Measurements from ENCODE around the gene NFYA.
A peak's percentile ranks its signal among the peaks of the same experiment; 100 is the strongest.

Gene NFYA

GRCh38 chr6:41072836-41073202 lies at the start of gene NFYA:
Gene NFYA (plus strand): TSS chr6:41072974. CDS start chr6:41079090, 6,116 bp downstream.
- FAIRE-seq = no peak
- DNase-seq (ENCODE audit: extremely low spot score, insufficient read length, low read depth) = peak; percentile 85

- no peak for FAIRE-seq
Measured at GRCh38 chr6:41023114-41023513, 49.7 kb upstream of the NFYA start.

DNA sequence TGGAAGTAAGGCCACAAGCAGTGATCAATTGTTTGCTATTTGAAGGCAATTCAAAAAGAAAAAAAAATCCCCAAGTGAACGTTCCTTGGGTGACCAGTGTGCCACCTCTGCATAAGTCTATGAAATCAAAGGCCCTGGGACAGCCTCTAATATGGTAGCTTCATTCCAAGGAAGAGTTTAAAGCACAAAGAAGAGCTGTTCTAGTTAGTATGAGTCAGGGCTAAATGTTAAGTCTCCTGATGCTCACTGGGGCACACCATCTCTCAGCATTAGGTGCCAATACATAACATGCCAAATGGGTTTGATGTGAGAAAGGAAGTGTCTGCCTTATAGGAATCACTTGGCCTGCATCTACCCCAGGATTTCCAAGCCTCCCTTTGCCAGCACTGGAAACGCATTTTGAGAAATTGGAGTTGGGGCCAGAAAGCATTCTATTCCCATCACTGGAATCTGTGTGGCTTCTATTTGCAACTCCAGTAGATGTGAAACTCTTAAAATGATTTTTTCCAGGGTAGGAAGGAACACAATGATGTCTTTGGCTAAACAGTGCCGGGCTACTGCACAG lies 46.7 kb upstream of the NFYA start:
- no peak for FAIRE-seq

More at GRCh38 chr6:41023114-41023513, 49.7 kb upstream of the NFYA start:
- no peak for DNase-seq (ENCODE audit: extremely low spot score, insufficient read length, low read depth)

DNA sequence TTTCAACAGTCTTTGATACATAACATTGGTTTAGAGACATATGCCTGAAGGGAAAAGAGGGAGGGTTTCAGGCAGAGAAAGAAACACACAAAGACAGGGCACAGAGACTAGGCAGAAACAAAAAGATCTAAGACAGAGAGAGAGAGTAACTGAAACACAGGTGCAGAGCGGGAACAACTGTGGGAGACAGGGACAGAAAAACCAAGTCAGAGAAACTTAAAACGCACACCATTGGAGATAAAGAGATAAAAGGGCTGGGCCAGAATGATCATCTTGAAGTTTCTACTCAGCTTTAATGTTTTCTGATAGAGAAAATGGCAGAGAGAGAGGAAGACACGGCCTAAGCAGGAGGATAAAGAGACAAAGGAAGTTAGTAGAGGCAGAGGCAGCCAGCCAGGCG lies 45.5 kb upstream of the NFYA start:
- FAIRE-seq = no peak
- DNase-seq (ENCODE audit: extremely low spot score, insufficient read length, low read depth) = no peak

More for the DNA sequence above, 46.7 kb upstream of the NFYA start:
- no peak for DNase-seq (ENCODE audit: extremely low spot score, insufficient read length, low read depth)

- FAIRE-seq = peak; percentile 49
- DNase-seq (ENCODE audit: extremely low spot score, insufficient read length, low read depth) = peak; percentile 82
Measured at GRCh38 chr6:41027799-41028560, 44.8 kb upstream of the NFYA start.

DNA sequence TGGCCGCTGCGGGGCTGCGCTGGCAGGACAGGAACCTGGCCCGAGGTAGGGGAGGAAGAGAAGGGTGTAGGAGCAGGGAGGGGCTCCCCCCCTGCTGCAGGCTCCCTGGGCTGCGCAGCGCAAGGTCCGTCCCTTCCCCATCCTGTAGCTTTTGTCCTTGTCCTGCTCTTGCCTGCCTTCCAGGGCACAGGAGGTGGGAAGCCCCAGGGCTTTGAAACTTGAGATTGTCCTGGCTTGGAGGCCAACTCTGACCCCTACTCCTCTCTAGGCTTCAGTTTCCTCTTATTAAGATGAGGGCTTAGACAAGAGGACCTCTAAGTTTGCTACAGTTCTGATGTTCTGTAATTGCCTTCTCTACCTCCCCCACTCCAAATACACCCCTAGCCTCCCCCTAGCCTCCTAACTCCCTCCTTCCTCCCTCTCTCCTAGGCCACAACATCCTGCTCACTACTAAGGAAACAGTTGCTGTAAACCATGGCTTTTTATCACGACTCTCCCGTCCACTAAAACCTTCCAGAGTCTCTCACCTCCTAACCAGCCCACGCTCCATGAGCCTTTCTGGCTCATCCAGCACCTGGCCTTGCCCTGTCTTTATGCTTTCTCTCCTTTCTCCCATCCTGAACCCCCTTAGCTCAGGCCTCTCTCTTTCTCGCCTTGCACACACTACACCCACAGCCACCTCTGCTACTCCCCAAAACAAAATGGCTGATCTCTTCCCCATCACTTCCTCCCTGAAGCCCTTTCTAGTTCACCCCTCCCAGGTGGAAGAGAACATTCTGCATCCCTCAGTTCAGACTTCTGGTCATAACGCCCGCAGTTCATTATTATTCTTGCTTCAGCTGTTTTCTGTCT lies 44.0 kb upstream of the NFYA start:
- no peak for FAIRE-seq
- no peak for DNase-seq (ENCODE audit: extremely low spot score, insufficient read length, low read depth)

DNA sequence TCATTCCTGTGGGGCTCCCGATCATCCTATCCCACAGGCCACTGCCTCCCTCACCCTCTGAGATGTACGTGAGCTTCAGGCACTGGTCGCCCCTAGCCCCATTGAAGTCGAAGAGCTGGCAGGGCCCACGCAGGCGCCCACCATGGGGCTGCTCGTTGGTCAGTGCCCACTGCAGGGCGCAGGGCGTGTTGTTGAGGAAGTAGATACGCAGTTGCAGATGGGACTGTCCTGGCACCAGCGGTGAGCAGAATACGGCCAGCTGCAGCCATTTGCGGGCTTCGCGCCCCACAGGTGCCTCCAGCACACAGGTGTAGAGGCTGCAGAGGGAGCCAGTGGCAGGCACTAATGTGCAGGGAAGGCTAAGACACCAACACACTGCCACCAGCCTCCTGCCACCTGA lies 39.9 kb upstream of the NFYA start:
- FAIRE-seq = no peak
- DNase-seq (ENCODE audit: extremely low spot score, insufficient read length, low read depth) = no peak

DNA sequence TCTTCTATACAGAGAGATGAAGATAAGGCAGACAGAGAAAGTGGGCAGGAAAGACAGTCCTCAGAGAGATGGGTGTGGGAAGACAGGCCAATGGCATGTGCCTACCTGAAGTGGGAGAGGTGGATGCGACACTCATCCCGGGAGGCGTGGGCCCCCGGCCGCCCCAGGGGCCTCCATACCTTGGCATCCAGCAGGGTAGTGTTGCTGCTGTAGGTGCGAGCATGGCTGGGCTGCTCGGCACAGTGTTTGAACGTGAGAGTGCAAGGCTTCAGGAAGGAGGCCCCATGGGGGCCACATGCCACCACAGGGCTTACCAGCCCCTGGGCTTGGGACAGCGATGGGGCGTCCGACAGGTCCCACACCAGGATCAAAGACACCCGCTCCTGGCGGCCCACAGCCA lies 39.0 kb upstream of the NFYA start:
- DNase-seq (ENCODE audit: extremely low spot score, insufficient read length, low read depth) (no peak), FAIRE-seq (no peak)

DNA sequence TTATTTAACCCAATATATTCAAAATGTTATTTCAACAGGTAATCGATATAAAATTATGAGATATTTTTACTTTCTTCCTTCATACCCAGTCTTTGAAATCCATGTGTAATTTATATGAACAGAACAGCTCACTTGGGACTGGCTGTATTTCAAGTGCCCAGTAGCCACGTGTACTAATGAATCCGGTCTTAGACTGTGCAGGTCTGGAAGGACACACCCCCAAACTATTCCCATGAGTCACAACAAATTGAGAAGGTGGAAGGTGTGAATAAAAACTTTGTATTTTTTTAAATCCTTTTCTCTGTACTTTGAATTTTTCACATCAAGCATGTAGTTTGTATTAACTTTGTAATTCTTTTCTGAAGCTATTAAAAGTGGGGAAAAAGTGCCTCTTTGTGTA lies 36.6 kb upstream of the NFYA start:
- DNase-seq (ENCODE audit: extremely low spot score, insufficient read length, low read depth) = no peak
- FAIRE-seq = no peak

DNA sequence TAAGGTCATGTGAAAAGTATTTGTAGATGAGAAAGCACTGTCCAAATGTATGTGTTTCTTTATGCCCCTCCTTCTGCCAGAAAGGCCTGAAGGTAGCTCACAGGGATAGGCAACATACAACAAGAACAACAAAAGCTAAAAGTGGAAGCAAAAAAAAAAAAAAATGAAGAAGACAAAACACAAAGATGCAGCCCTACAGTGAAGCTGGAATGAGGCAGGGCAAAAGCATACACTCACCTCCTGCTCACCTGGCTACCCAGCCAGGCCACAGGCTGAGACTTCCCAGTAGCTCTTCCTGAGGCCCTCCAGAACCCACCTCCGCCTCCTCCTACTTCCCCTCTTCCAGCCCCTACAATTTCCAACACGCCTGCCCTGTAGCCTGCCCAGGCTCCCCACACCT lies 36.2 kb upstream of the NFYA start:
- FAIRE-seq (no peak), DNase-seq (ENCODE audit: extremely low spot score, insufficient read length, low read depth) (no peak)

- FAIRE-seq = no peak
Measured at GRCh38 chr6:41037107-41037900, 35.5 kb upstream of the NFYA start.

DNA sequence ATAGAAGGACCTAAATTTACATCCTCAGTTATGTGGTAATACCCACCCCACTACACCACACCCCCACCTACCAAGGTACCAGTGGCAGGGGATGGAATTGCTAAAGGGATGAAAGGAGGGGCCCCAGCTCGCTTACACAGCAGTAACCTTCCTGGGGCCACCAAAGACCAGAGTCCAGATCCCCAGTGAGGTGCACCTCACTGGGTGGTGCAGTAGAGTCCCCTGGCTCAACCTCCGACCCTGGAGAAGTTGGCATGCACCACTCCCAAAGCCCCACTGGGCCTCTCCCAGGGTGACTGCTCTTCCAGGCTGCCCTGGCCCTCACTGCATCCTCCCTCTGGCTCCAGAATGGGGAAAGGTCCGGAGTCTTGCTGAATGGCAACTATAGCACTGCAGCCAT lies 34.6 kb upstream of the NFYA start:
- FAIRE-seq (no peak), DNase-seq (ENCODE audit: extremely low spot score, insufficient read length, low read depth) (no peak)

More at GRCh38 chr6:41037107-41037900, 35.5 kb upstream of the NFYA start:
- DNase-seq (ENCODE audit: extremely low spot score, insufficient read length, low read depth) = no peak

- DNase-seq (ENCODE audit: extremely low spot score, insufficient read length, low read depth) = no peak
- FAIRE-seq = peak; percentile 76
Measured at GRCh38 chr6:41039060-41039998, 33.4 kb upstream of the NFYA start, which contains the start of gene UNC5CL. Gene UNC5CL (minus strand): TSS chr6:41039221. CDS start chr6:41035074, 4,147 bp downstream.

DNA sequence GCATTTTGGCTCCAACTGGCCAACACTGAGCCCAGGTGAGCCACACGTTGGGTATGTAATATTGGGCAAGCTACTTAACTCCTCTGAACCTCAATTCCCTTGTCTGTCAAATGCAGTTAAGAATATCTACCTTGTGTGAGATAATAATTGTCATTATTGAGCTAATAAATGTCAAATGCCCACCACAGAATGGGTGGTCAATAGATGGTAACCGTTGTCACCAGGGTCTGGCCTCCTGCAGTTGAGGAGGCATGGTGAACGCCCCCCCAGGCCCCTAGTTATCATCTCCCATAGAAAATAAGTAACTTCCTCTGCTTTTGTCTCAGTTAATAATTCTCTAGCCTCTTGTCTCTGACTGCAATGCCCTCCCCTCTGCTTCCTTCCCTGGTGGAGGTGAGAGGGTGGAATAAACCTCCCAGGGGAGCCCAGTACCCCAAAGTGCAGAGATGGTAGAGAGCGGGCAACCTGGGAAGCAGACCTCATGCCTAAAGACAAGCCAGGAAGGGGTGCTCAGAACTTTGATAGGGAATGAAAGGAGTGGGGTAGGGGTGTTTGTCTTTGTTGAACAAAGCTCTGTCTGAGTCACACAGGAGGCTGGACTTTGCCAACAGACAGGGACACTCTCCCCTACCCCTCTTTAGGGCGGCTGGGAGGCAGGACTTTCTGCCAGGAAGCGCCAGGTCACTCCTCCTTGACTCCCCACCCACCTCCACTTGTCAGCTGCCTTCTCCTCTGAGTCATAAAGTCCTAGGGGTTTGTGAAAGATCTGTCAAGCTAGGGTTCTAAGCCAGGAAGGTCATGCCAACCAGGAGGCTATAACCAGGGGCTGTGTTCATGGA lies 32.5 kb upstream of the NFYA start:
- DNase-seq (ENCODE audit: extremely low spot score, insufficient read length, low read depth) = no peak

DNA sequence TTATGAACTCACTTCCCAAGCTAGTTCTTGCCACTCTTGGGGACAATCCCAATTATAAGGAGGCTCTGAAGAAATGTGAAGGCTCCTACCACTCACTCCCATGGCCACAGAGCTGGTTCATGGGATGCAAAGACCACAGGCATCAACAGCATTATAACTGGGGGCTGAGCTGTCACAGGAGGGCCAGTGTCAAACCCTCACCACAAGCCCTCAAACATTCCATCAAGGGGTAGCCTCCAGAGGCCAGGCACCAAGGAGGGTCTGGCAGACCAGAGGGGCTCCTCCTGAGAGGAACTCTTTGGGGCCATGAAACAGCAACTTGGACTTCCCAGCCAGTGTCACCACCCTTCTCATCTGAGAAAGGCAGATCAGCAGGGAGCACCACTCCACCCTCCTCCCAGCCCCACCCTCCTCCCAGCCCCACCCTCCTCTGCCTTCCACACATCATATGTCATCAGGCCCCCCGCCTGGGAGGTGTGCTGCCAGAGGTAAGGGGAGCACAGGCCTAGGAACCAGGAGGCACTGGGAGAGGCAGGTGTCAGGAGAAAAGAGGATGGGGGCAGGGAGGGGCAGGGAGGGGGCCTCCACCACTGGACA lies 31.7 kb upstream of the NFYA start:
- DNase-seq (ENCODE audit: extremely low spot score, insufficient read length, low read depth) (no peak), FAIRE-seq (no peak)

More for the DNA sequence above, 32.5 kb upstream of the NFYA start:
- FAIRE-seq = peak; percentile 66

DNA sequence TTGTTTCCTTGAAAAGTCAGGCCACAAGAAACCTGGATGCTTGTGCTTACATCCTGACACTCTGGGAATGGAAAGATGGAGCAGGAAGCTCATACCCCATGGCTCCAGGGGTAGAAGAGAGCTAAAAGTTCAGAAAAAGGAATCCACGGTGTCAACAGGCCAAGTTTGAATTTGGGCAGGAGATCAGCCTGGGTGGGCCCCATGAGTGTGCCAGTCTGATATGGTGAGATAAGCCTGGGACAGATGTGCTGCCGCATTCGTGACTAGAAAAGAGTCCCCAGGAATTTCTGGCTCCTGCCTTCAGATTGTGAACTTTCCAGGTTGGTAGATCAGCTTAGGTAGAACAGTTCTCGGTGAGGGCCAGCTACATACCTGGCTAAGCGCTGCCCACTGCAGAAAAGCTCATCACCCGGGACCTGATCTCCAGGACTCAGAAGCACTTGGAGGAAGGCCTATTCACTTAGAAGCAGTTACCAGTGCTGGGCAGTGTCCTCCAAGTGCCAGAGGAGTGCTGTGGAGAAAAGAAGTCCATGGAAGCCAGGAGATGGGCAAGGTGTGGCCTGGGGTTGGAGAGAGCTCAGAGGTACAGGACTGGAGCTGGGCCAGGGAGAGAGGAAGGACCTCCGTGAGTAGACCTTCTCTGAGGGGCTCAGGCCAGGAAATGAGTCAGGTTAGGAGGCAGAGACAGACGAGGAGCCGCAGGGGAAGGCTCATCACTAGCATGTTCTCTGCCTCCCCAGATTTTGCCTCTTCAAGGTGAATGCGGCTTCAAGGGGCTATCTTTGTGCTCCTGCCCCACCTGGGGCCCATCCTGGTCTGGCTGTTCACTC lies 30.3 kb upstream of the NFYA start, which contains the start of gene TSPO2:
TSPO2 (plus strand) TSS at position 242 of the 830 bp plus-strand sequence; CDS start at position 761, 519 bp downstream.
- FAIRE-seq = no peak
- no peak for DNase-seq (ENCODE audit: extremely low spot score, insufficient read length, low read depth)

DNA sequence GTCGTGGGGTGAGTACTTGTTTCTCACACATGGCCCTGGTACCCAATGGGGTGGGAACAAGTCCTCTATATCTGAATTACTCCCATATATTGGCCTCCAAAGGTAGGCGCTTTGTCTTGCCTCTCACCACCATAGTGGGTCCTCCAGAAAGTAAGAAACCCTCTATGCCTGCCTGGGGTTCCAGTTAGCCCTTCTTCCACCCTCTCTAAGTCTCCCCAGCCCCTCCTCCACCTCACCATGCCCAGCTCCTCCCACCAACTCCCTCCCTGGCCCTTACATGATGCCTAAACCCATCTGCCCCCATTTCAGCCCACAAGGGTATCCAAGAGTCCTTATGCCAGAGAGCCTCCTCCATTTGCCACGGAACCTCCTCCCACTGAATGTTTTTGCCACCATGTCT lies 29.6 kb upstream of the NFYA start:
- DNase-seq (ENCODE audit: extremely low spot score, insufficient read length, low read depth) (no peak), FAIRE-seq (no peak)
